ENCODE data around the gene RBFOX1. TPM values are rescaled to one million over a fixed set of nuclear protein-coding genes. Genes with fewer than 3 reads are reported as not detected.

RBFOX1 gene
- polyA plus RNA-seq, 1 donor from 2014 or later = 56.8 TPM

DNA sequence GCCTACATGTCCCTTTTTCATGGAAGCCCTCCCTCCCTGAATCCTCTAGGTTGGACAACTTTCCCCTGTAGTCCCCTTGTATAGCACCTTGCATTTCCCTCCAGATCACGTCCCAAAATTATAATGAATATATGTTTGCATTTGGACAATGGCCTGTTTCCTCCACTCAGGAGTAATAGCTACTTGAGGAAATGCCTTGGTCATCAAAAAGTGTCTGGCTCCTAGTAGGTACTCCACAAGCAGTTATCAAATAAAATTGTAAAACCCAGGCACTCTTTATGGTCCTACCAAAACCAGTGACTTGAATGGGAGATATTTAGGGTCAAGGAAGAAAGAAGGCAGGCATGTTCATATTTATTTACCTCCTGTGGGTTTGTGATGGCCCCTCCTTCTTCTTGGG lies 59.6 kb downstream of the RBFOX1 start:
- H3K36me3 ChIP-seq (ENCODE audit: insufficient read depth, low read length) = no peaks in the 10 kb centered on the region
- H3K9me3 ChIP-seq (ENCODE audit: low read length) = no peaks in the 10 kb centered on the region
- no peaks in the 10 kb centered on the region for H3K79me2 ChIP-seq (replicated peaks; ENCODE audit: insufficient read depth, low read length)
- no peak overlapping the region for H3K4me3 ChIP-seq (ENCODE audit: low read length)
- H3K4me2 ChIP-seq (ENCODE audit: low read length) = no peak overlapping the region
- TF ChIP-seq EZH2 (IDR thresholded peaks at IDR 0.05; ENCODE audit: borderline replicate concordance, insufficient read depth, low read length, poor library complexity, severe bottlenecking) (no peak), SMC3 (conservative IDR thresholded peaks at IDR 0.05; ENCODE audit: poor library complexity) (no peak), POLR2AphosphoS5 (IDR thresholded peaks at IDR 0.05) (no peak), EP300 (conservative IDR thresholded peaks at IDR 0.05; ENCODE audit: poor library complexity, severe bottlenecking) (no peak)
- TF ChIP-seq, protein P1, sequence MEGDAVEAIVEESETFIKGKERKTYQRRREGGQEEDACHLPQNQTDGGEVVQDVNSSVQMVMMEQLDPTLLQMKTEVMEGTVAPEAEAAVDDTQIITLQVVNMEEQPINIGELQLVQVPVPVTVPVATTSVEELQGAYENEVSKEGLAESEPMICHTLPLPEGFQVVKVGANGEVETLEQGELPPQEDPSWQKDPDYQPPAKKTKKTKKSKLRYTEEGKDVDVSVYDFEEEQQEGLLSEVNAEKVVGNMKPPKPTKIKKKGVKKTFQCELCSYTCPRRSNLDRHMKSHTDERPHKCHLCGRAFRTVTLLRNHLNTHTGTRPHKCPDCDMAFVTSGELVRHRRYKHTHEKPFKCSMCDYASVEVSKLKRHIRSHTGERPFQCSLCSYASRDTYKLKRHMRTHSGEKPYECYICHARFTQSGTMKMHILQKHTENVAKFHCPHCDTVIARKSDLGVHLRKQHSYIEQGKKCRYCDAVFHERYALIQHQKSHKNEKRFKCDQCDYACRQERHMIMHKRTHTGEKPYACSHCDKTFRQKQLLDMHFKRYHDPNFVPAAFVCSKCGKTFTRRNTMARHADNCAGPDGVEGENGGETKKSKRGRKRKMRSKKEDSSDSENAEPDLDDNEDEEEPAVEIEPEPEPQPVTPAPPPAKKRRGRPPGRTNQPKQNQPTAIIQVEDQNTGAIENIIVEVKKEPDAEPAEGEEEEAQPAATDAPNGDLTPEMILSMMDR (IDR thresholded peaks at IDR 0.05; ENCODE audit: poor library complexity, severe bottlenecking) = no peak
- TF ChIP-seq, protein P2, sequence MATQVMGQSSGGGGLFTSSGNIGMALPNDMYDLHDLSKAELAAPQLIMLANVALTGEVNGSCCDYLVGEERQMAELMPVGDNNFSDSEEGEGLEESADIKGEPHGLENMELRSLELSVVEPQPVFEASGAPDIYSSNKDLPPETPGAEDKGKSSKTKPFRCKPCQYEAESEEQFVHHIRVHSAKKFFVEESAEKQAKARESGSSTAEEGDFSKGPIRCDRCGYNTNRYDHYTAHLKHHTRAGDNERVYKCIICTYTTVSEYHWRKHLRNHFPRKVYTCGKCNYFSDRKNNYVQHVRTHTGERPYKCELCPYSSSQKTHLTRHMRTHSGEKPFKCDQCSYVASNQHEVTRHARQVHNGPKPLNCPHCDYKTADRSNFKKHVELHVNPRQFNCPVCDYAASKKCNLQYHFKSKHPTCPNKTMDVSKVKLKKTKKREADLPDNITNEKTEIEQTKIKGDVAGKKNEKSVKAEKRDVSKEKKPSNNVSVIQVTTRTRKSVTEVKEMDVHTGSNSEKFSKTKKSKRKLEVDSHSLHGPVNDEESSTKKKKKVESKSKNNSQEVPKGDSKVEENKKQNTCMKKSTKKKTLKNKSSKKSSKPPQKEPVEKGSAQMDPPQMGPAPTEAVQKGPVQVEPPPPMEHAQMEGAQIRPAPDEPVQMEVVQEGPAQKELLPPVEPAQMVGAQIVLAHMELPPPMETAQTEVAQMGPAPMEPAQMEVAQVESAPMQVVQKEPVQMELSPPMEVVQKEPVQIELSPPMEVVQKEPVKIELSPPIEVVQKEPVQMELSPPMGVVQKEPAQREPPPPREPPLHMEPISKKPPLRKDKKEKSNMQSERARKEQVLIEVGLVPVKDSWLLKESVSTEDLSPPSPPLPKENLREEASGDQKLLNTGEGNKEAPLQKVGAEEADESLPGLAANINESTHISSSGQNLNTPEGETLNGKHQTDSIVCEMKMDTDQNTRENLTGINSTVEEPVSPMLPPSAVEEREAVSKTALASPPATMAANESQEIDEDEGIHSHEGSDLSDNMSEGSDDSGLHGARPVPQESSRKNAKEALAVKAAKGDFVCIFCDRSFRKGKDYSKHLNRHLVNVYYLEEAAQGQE (IDR thresholded peaks at IDR 0.05; ENCODE audit: borderline replicate concordance) = no peak
- H3K9me2 ChIP-seq (ENCODE audit: insufficient read depth, low read length) = no peaks in the 10 kb centered on the region
- no peak overlapping the region for H3K9ac ChIP-seq (ENCODE audit: low read length)
- H3F3A ChIP-seq (ENCODE audit: insufficient read depth, low read length, poor library complexity, severe bottlenecking) = no peaks in the 10 kb centered on the region
- no peaks in the 10 kb centered on the region for H3K27me3 ChIP-seq (ENCODE audit: insufficient read depth, low read depth, low read length)
- H2AFZ ChIP-seq (ENCODE audit: low read depth, low read length) = no peak overlapping the region
- H3K27ac ChIP-seq (ENCODE audit: low read length) = no peak overlapping the region
- H4K20me1 ChIP-seq (ENCODE audit: insufficient read depth) = no peaks in the 10 kb centered on the region

DNA sequence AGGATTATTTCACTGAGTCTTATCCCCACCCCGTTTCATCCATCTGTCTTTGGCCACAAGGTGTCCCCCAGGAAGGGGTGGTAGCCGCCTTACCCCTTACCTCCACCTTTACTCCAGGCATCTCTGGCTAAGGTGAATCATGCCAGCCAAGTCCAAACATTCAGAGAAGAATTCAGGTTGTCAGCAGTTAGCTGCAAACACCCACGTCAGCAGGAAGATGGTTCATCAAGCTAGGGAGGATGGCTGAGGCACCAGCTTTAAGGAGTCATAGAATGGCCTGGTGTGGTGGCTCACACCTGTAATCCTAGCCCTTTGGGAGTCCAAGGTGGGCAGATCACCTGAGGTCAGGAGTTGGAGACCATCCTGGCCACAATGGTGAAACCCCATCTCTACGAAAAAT lies 61.0 kb downstream of the RBFOX1 start:
- no peaks in the 10 kb centered on the region for H3K79me2 ChIP-seq (replicated peaks; ENCODE audit: insufficient read depth, low read length)

More for the DNA sequence above, 61.0 kb downstream of the RBFOX1 start:
- Histone ChIP-seq H4K20me1 (ENCODE audit: insufficient read depth) (no peaks in the 10 kb centered on the region), H3F3A (ENCODE audit: insufficient read depth, low read length, poor library complexity, severe bottlenecking) (no peaks in the 10 kb centered on the region), H3K36me3 (ENCODE audit: insufficient read depth, low read length) (no peaks in the 10 kb centered on the region), H3K4me3 (ENCODE audit: low read length) (no peak overlapping the region), H3K9me3 (ENCODE audit: low read length) (no peaks in the 10 kb centered on the region), H2AFZ (ENCODE audit: low read depth, low read length) (no peak overlapping the region), H3K9me2 (ENCODE audit: insufficient read depth, low read length) (no peaks in the 10 kb centered on the region), H3K27me3 (ENCODE audit: insufficient read depth, low read depth, low read length) (no peaks in the 10 kb centered on the region), H3K9ac (ENCODE audit: low read length) (no peak overlapping the region), H3K4me2 (ENCODE audit: low read length) (no peak overlapping the region), H3K27ac (ENCODE audit: low read length) (no peak overlapping the region)
- no peak for TF ChIP-seq SMC3 (conservative IDR thresholded peaks at IDR 0.05; ENCODE audit: poor library complexity)
- no peak for TF ChIP-seq EZH2 (IDR thresholded peaks at IDR 0.05; ENCODE audit: borderline replicate concordance, insufficient read depth, low read length, poor library complexity, severe bottlenecking)
- TF ChIP-seq MXI1 (conservative IDR thresholded peaks at IDR 0.05; ENCODE audit: poor library complexity, severe bottlenecking) = no peak
- TF ChIP-seq TAF1 (IDR thresholded peaks at IDR 0.05; ENCODE audit: low read depth) = no peak
- TF ChIP-seq, protein P1 (IDR thresholded peaks at IDR 0.05; ENCODE audit: poor library complexity, severe bottlenecking) = no peak
- no peak for TF ChIP-seq POLR2AphosphoS5 (IDR thresholded peaks at IDR 0.05)
- TF ChIP-seq, protein P2 (IDR thresholded peaks at IDR 0.05; ENCODE audit: borderline replicate concordance) = no peak
- no peak for TF ChIP-seq RAD21 (conservative IDR thresholded peaks at IDR 0.05)
